ENCODE data around the gene AP2A1.

AP2A1 gene

DNA sequence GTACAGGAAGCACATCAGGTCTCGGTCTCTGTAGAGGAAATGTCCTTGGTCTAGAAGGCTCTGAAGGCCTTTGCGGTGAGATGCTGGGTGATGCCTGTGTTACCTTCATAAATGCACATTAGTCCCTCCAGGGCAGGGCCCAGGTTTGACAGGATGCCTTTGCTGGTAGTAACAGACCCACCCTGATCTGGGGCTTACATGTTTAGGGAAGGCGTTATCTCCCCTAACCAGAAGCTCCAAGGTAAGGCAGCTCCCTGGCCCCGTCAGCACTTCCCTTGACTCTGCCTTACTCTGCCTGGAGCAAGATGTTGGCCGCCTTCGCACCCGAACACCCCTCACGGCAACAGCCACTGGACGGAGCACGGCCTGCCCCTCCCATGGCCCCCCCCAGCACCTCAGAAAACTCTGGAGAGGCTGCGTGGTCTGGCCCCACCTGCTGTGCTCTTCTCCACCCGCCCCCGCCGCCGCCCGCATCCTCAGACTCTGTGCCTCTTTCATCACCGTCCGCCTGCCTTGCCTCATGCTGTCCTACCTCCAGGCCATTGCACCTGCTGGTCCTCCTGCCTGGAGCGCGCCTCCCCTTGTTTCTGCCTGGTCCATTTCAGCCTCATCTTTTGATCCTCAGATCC lies 9.1 kb downstream of the AP2A1 start:
- Mint-ChIP-seq H3K36me3 (no peaks in the 10 kb centered on the region), H3K4me3 (no peak overlapping the region), H3K9me3 (ENCODE audit: low read depth) (no peaks in the 10 kb centered on the region), H3K27ac (peak overlapping the region; percentile 64), H3K27me3 (no peaks in the 10 kb centered on the region), H3K4me1 (ENCODE audit: low read depth) (peaks cover 10% of the 10 kb centered on the region)

DNA sequence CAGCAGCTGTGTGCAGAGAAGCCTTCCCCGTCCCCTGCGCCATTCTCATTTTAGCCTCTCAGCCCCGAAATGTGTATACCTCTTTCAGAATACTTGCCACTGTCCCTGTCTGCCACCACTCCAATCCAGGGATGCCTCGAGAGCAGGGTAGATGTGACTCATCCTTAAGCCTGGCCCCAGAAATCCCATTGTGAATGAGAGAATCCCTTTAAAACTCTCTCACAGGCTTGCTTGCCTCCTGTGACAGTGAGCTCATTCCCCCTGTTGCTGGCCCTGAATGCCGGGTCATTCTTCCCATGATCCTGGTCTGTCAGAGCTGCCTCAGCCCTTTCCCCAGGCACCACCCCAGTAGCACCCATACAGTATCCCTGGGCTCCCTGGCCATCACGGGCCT lies 9.6 kb downstream of the AP2A1 start:
- H3K36me3 Mint-ChIP-seq: no peaks in the 10 kb centered on the region
- peaks cover 10% of the 10 kb centered on the region for H3K4me1 Mint-ChIP-seq (ENCODE audit: low read depth)
- H3K27me3 Mint-ChIP-seq: no peaks in the 10 kb centered on the region
- H3K9me3 Mint-ChIP-seq (ENCODE audit: low read depth): no peaks in the 10 kb centered on the region
- no peak overlapping the region for H3K4me3 Mint-ChIP-seq
- peak overlapping the region; percentile 64 for H3K27ac Mint-ChIP-seq

DNA sequence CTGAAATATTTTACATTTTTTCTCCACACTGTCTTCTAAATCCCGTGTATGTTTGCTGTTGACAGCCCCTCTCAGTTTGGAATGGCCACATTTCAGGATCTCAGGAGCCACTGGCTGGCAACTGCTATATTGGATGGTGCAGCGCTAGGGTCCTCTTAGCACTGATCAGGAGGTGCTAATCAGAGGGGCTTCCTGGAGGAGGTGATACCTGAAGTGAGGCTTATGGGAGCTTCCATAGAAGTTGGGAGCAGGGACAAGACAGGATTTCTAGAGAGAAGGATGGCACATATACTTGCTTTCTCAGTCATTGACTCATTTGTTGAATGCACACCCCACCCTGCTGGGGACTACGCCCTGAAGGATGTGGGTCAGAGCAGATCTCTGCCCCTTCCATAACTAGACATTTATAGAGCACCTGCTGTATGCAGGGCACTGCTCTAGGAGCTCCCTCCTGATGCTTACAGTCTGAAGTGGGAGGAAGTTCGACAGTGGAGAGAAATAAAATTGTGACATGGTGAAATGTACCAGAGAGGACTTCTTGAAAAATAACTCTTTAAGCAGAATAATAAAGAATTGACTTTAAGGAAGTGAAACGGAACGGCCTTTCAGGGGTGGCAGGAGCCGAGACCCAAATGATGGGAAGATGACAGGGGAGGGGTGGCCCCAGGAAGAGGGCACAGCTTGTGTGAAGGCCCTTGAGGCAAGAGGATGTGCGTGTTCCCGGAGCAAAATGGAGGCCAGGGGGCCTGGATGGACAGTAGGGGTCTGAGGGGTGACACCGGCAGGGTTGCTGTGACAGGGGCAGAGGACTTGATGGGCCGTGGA lies 13.1 kb downstream of the AP2A1 start:
- no peak overlapping the region for H3K27ac Mint-ChIP-seq
- peaks cover 4% of the 10 kb centered on the region for H3K36me3 Mint-ChIP-seq

DNA sequence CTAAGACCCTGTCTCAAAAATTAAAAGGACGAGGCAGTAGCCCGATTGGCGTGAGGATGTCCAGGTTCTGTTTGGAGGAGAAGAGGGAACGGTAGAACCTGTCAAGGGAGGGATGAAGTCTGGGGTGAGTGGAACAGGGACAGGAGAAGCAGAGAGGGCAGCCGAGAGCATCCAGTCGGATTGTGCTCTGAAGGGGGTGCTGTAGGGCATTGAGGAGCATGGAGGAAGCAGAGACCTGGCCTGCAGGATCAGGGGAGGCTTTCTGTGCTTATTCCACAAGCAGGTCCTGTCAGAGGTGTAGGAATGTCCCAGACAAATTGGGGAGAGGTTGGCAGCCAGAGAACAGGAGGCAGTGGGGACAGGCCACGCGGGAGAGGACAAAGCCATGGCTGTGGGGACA lies 14.1 kb downstream of the AP2A1 start:
- Mint-ChIP-seq H3K36me3 (peaks cover 9% of the 10 kb centered on the region), H3K4me1 (ENCODE audit: low read depth) (peaks cover 3% of the 10 kb centered on the region), H3K27ac (peak overlapping the region; percentile 12), H3K9me3 (ENCODE audit: low read depth) (no peaks in the 10 kb centered on the region), H3K27me3 (no peaks in the 10 kb centered on the region), H3K4me3 (no peak overlapping the region)

More for the DNA sequence above, 13.1 kb downstream of the AP2A1 start:
- Mint-ChIP-seq H3K27me3 (no peaks in the 10 kb centered on the region), H3K4me1 (ENCODE audit: low read depth) (peaks cover 6% of the 10 kb centered on the region), H3K9me3 (ENCODE audit: low read depth) (no peaks in the 10 kb centered on the region), H3K4me3 (no peak overlapping the region)

DNA sequence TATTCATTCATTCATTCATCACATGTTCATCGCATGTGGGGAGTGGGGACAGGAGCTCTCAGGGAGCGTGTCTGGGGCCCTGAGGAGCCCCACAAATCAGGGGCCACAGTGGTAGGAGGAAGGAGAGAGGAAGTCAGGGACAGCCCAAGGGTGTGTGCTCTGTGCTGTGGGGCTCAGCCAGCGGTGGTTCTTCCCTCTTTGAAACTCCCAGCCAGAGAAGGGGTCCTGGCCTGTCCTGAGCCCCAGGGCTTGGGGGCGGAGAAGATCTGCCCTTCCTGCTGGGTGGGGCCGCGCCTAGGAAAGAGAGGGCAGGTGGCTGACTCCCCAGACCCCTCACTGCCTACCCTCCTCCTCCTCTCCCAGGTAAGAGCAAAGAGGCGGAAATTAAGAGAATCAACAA lies 14.6 kb downstream of the AP2A1 start:
- Mint-ChIP-seq H3K27me3 (no peaks in the 10 kb centered on the region), H3K36me3 (peaks cover 9% of the 10 kb centered on the region), H3K4me3 (no peak overlapping the region), H3K4me1 (ENCODE audit: low read depth) (no peaks in the 10 kb centered on the region), H3K27ac (no peak overlapping the region), H3K9me3 (ENCODE audit: low read depth) (no peaks in the 10 kb centered on the region)

DNA sequence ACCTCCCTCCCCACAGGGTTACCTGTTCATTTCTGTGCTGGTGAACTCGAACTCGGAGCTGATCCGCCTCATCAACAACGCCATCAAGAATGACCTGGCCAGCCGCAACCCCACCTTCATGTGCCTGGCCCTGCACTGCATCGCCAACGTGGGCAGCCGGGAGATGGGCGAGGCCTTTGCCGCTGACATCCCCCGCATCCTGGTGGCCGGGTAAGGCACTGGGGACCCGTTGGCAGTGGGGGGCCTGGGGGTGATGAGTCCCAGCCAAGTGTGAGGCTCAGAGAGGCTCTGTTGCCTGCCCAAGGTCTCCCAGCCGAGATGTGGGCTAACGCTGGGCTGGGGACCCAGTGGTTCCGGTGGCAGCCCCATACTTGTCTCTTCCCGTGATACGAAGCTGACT lies 15.7 kb downstream of the AP2A1 start:
- peaks cover 9% of the 10 kb centered on the region for H3K36me3 Mint-ChIP-seq
- no peaks in the 10 kb centered on the region for H3K9me3 Mint-ChIP-seq (ENCODE audit: low read depth)
- no peaks in the 10 kb centered on the region for H3K4me1 Mint-ChIP-seq (ENCODE audit: low read depth)
- H3K4me3 Mint-ChIP-seq: no peak overlapping the region
- no peak overlapping the region for H3K27ac Mint-ChIP-seq
- no peaks in the 10 kb centered on the region for H3K27me3 Mint-ChIP-seq

DNA sequence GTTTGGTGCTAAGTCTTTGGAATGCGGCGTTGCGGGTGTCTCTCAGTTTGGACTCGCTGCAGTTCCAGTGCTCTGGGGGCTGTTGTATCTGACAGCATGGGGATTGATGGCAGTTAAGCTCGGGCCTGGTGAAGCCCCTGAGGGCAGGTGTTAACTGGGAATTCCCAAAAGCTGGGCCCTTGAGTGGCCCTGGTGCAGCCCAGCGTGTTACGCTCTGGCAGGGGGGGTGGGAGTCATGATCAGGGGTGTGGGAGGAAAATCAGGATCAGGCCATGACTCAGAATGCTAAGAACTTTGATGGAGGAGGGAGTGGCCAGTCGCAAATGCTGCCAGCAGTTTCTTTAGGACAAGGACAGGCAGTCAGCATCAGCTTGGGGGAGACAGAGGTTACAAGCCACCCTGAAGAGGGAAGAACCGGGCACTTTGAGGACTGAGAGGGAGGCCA lies 19.6 kb downstream of the AP2A1 start:
- Mint-ChIP-seq H3K9me3 (ENCODE audit: low read depth) (no peaks in the 10 kb centered on the region), H3K27ac (no peak overlapping the region), H3K4me3 (no peak overlapping the region), H3K4me1 (ENCODE audit: low read depth) (no peaks in the 10 kb centered on the region), H3K36me3 (peaks cover 11% of the 10 kb centered on the region), H3K27me3 (no peaks in the 10 kb centered on the region)

DNA sequence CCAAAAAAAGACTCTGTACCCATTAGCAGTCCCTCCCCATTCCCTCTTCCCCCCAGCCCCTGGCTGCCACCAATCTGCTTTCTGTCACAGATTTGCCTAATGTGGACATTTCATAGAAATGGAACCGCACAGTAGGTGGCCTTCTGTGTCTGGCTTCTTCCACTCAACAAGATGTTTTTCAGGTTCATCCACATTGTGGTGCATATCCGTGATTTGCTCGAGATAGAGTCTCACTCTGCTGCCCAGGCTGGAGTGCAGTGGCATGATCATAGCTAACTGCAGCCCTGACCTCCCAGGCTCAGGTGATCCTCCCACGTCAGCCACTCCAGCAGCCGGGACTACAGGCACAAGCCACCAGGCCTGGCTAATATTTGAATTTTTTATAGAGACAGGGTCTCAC lies 20.9 kb downstream of the AP2A1 start:
- Mint-ChIP-seq H3K4me1 (ENCODE audit: low read depth) (no peaks in the 10 kb centered on the region), H3K27me3 (no peaks in the 10 kb centered on the region), H3K36me3 (peaks cover 11% of the 10 kb centered on the region), H3K9me3 (ENCODE audit: low read depth) (no peaks in the 10 kb centered on the region), H3K27ac (no peak overlapping the region), H3K4me3 (no peak overlapping the region)

DNA sequence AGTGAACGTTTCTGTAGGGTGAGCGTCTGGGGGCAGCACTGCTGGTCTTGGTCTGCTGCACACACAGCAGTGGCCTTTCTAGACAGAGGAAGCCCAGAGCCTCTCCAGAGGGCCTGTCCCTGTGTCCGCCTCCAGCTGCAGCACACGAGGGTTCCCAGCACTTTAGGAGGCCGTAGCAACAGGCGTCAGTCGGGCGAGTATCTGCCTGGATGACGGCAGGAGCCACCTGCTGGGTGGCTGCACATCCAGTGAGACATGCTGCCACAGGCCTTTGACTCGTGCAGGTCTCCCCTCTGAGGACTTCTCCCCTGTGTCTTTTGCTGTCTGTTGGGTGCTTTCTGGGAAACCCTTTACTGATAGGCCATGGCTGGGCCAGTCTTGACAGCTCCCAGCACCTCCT lies 22.1 kb downstream of the AP2A1 start:
- H3K9me3 Mint-ChIP-seq (ENCODE audit: low read depth): no peaks in the 10 kb centered on the region
- H3K4me1 Mint-ChIP-seq (ENCODE audit: low read depth): peaks cover 2% of the 10 kb centered on the region
- no peak overlapping the region for H3K27ac Mint-ChIP-seq
- H3K4me3 Mint-ChIP-seq: no peak overlapping the region
- peaks cover 12% of the 10 kb centered on the region for H3K36me3 Mint-ChIP-seq
- no peaks in the 10 kb centered on the region for H3K27me3 Mint-ChIP-seq

DNA sequence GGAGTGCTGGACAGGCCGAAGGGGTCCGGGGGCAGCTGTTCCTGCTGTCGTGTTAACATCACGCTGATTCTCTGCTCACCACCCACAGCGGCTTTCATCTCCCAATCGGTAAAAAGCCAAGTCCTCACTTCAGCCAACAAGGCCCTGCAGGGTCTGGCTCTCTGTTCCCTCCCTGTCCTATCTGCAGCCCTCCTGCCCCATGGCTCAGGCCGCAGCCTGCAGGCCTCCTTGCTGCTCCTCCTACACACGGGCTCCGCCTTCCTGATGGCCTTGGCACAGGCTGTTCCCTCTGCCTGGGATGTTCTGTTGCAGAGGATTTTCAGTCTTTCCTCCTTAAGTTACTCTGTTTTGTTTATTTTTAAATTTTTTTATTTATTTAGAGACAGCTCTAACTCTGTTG lies 24.1 kb downstream of the AP2A1 start:
- no peak overlapping the region for H3K27ac Mint-ChIP-seq
- peaks cover 6% of the 10 kb centered on the region for H3K36me3 Mint-ChIP-seq

DNA sequence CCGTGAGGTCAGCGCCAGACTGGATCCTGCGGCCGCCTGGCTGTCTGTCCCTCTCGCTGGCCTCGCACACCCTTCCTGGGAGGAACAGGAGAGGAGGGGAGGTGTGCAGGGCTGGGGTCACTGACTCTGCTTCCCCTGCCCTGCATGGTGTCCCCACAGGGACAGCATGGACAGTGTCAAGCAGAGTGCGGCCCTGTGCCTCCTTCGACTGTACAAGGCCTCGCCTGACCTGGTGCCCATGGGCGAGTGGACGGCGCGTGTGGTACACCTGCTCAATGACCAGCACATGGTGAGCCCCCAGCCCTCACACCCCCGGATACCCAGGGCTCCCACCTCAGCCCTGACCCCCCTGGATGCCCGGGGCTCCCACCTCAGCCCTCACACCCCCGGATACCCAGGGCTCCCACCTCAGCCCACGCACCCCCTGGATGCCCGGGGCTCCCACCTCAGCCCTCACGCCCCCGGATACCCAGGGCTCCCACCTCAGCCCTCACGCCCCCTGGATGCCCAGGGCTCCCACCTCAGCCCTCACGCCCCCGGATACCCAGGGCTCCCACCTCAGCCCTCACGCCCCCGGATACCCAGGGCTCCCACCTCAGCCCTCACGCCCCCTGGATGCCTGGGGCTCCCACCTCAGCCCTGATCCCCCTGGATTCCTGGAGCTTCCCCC lies 25.1 kb downstream of the AP2A1 start:
- Mint-ChIP-seq H3K9me3 (ENCODE audit: low read depth) (no peaks in the 10 kb centered on the region), H3K27me3 (no peaks in the 10 kb centered on the region), H3K4me3 (no peak overlapping the region), H3K27ac (no peak overlapping the region), H3K36me3 (peaks cover 6% of the 10 kb centered on the region), H3K4me1 (ENCODE audit: low read depth) (peaks cover 2% of the 10 kb centered on the region)

More for the DNA sequence above, 24.1 kb downstream of the AP2A1 start:
- Mint-ChIP-seq H3K27me3 (no peaks in the 10 kb centered on the region), H3K4me3 (no peak overlapping the region), H3K9me3 (ENCODE audit: low read depth) (no peaks in the 10 kb centered on the region), H3K4me1 (ENCODE audit: low read depth) (peaks cover 2% of the 10 kb centered on the region)

DNA sequence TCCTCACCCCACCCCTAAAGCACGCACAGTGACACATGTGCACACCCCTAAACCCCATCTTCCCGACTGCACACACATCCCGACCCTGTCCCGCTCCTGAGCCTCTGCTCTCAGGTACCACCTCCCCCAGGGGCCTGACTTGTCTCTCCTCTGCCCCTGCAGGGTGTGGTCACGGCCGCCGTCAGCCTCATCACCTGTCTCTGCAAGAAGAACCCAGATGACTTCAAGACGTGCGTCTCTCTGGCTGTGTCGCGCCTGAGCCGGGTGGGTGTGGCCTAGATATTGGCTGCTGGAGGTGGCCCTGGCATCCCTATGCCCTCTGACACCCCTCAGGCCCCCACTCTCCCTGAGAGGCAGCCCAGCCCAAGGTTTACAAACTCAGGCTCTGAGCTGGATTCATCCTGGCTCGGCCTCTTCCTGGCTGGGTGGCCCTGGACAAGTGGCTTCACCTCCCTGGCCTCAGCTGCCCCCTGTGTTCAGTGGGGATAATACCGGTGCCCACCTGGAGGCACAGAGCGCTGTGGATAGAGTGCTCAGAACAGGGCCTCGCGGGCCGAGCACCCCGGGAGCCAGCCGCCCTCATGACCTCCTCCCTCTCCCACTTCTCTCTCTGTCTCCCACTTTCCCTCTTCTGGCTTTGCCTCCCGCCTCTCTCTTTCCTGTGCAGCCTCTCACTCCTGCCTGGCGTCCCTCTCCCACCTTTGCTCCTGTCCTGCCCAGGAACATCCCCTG lies 26.2 kb downstream of the AP2A1 start:
- Mint-ChIP-seq H3K9me3 (ENCODE audit: low read depth) (no peaks in the 10 kb centered on the region), H3K27me3 (no peaks in the 10 kb centered on the region), H3K4me1 (ENCODE audit: low read depth) (peaks cover 2% of the 10 kb centered on the region), H3K27ac (peak overlapping the region; percentile 66), H3K4me3 (no peak overlapping the region), H3K36me3 (peaks cover 6% of the 10 kb centered on the region)

DNA sequence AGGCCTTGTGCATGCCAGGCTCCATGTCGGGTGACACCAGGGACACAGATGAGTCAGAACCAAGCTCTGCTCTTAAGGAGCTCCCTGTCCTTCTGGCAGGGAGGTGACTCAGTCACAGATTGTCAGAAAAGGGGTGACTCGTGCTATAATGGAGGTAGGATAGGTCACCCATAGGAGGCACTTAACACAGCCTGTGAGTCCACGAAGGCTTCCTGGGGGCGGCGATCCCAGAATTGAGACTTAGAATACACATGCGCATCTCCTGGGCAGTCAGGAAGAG lies 26.7 kb downstream of the AP2A1 start:
- Mint-ChIP-seq H3K9me3 (ENCODE audit: low read depth) (no peaks in the 10 kb centered on the region), H3K4me1 (ENCODE audit: low read depth) (peaks cover 2% of the 10 kb centered on the region), H3K27me3 (no peaks in the 10 kb centered on the region), H3K4me3 (no peak overlapping the region), H3K27ac (peak overlapping the region; percentile 66), H3K36me3 (peaks cover 6% of the 10 kb centered on the region)

DNA sequence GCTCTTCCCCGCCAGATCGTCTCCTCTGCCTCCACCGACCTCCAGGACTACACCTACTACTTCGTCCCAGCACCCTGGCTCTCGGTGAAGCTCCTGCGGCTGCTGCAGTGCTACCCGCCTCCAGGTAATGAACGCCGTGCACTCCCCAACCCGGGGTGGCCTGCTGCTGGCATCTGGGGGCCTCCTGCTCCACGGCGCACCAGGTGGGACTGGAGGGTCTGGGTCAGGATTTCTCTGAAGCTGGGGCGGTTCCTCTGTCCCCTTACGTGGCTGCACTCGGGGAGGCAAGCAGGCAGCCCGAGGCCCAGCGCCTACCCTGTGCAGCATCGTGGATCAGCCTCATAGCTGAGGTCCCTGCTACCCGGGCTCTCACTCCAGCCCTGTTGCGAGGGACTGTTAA lies 28.8 kb downstream of the AP2A1 start:
- no peak overlapping the region for H3K4me3 Mint-ChIP-seq
- H3K4me1 Mint-ChIP-seq (ENCODE audit: low read depth): peaks cover 2% of the 10 kb centered on the region
- peaks cover 4% of the 10 kb centered on the region for H3K36me3 Mint-ChIP-seq
- H3K9me3 Mint-ChIP-seq (ENCODE audit: low read depth): no peaks in the 10 kb centered on the region
- no peak overlapping the region for H3K27ac Mint-ChIP-seq
- H3K27me3 Mint-ChIP-seq: no peaks in the 10 kb centered on the region

DNA sequence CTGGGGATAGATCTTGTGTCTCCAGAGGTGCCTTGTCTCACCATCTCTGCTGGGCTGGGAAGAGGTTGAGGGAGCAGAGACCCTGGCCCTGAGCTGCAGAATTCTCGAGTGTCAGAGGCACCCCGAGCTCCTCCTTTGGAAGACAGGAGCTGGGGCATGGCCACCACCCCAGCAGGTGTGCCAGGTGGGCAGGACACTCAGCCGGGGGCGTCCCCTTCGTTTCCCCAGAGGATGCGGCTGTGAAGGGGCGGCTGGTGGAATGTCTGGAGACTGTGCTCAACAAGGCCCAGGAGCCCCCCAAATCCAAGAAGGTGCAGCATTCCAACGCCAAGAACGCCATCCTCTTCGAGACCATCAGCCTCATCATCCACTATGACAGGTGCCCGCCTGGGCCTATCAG lies 31.8 kb downstream of the AP2A1 start:
- Mint-ChIP-seq H3K4me1 (ENCODE audit: low read depth) (no peaks in the 10 kb centered on the region), H3K36me3 (peaks cover under 1% of the 10 kb centered on the region), H3K9me3 (ENCODE audit: low read depth) (no peaks in the 10 kb centered on the region), H3K27ac (no peak overlapping the region), H3K27me3 (no peaks in the 10 kb centered on the region), H3K4me3 (no peak overlapping the region)

Data from activated naive CD8-positive, alpha-beta T cell (primary cell).